ENCODE results near the gene WRNIP1. TPM values are rescaled to one million over a fixed set of nuclear protein-coding genes. Genes with fewer than 3 reads are reported as not detected.
"Not testable (repeated sequence)": the region's sequence is repeated elsewhere in the genome, so short reads cannot be mapped to it uniquely, and the experiment has no call there.

WRNIP1 gene
- total RNA-seq, 1 experiment from 2014 or later, result 47.9 TPM

DNA sequence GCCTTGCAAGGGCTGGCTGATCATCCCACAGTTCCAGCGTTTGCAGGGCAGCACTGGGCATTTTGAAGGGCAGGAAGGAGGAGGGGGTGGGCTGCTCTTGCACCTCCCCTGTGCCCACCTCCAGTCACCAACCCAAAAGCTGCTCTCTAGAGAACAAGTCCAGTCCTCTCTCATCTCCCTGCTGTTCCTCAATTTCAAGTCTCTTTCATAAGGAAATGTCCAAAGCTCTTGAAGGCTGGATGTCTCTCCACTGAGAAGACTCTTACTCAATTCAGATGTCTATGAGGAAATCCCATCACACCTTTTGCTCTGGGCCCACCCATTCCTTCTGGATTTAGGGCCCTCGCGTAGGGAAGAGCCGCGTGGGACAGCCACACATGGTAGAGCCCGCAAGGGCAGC is 31.7 kb downstream of the WRNIP1 start:
- Histone ChIP-seq H2AFZ (ENCODE audit: low read length) (no peak overlapping the region), H3K79me2 (ENCODE audit: low read length) (0 out of 2 replicates have a peak, but pooled peaks cover 6% of the 10 kb centered on the region), H3K9me3 (ENCODE audit: low read length) (no peaks in the 10 kb centered on the region), H3K36me3 (ENCODE audit: insufficient read depth, low read length) (no peaks in the 10 kb centered on the region), H3K4me1 (ENCODE audit: low read length) (no peaks in the 10 kb centered on the region), H3K27ac (ENCODE audit: low read length) (no peak overlapping the region), H3K9ac (ENCODE audit: low read length) (no peak overlapping the region), H3K9me2 (replicated peaks; ENCODE audit: insufficient read depth, low read length) (no peaks in the 10 kb centered on the region), H4K20me1 (ENCODE audit: insufficient read depth, low read depth, low read length) (peaks cover 4% of the 10 kb centered on the region; the same call in 1 of the 2 replicates), H3K4me3 (ENCODE audit: low read length) (no peak overlapping the region), H3K4me2 (ENCODE audit: low read depth, low read length, poor library complexity, severe bottlenecking) (no peak overlapping the region), H3K27me3 (ENCODE audit: low read length) (no peaks in the 10 kb centered on the region)
- no peak for DNase-seq

DNA sequence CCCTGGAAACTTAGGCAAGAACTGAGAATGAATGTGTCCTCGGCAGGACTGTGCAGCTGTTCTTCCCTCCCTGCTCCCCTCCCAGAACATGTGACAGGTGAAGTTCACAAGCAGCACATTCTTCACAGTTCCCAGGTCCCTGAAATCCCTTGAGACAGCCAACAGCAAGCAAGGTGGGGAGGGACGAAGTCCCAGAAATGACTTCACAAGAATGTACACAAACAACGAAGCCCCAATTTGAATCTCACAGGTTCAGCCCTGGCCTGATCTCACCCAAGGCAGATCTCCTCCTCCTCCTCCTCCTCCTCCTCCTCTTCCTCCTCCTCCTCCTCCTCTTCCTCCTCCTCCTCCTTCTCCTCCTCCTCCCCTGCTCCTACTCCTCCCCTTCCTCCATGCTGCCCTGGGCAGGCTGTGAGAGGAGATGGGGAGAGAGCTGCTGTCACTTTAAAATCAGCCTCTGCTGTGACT is 32.4 kb downstream of the WRNIP1 start:
- Histone ChIP-seq H2AFZ (ENCODE audit: low read length) (no peak overlapping the region), H3K4me2 (ENCODE audit: low read depth, low read length, poor library complexity, severe bottlenecking) (no peak overlapping the region)

DNA sequence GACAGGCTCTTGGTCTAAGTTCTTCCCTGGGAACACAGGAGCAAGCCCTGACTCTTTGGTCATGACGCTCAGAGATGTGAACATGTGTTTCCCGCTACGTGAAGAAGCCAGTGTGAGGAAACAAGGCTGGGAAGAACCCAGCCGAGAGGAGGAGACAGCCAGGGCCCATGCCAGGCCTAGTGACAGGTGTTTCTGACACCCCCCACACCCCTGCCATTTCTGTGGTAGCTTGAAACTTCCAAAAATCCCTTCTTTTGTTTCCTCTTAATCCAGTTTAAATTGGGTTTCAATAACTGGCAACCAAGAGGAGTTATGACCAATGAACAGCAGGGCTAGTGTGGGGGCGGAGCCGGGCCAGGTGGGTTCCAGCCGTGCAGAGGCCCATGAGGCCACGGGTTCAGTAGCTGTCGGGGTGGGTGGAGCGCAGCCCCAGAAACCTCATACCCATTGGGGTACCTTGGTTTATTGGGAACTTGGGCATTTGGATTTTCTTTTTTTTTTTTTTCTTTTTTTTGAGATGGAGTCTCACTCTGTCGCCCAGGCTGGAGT is 33.5 kb downstream of the WRNIP1 start:
- no peak for DNase-seq
- no peak overlapping the region for H2AFZ ChIP-seq (ENCODE audit: low read length)
- H3K9me2 ChIP-seq (replicated peaks; ENCODE audit: insufficient read depth, low read length), result no peaks in the 10 kb centered on the region
- no peaks in the 10 kb centered on the region for H3K36me3 ChIP-seq (ENCODE audit: insufficient read depth, low read length)
- H3K79me2 ChIP-seq (ENCODE audit: low read length), result no peaks in the 10 kb centered on the region
- no peak overlapping the region for H3K4me2 ChIP-seq (ENCODE audit: low read depth, low read length, poor library complexity, severe bottlenecking)
- no peaks in the 10 kb centered on the region for H3K27me3 ChIP-seq (ENCODE audit: low read length)
- H3K9ac ChIP-seq (ENCODE audit: low read length), result no peak overlapping the region
- H3K4me1 ChIP-seq (ENCODE audit: low read length), result no peaks in the 10 kb centered on the region
- no peak overlapping the region for H3K27ac ChIP-seq (ENCODE audit: low read length)
- no peaks in the 10 kb centered on the region for H3K9me3 ChIP-seq (ENCODE audit: low read length)
- no peak overlapping the region for H3K4me3 ChIP-seq (ENCODE audit: low read length)
- H4K20me1 ChIP-seq (ENCODE audit: insufficient read depth, low read depth, low read length), result peaks cover 16% of the 10 kb centered on the region

More for the DNA sequence above, 32.4 kb downstream of the WRNIP1 start:
- no peak overlapping the region for H3K27ac ChIP-seq (ENCODE audit: low read length)
- H3K9me3 ChIP-seq (ENCODE audit: low read length), result no peaks in the 10 kb centered on the region
- no peaks in the 10 kb centered on the region for H3K27me3 ChIP-seq (ENCODE audit: low read length)
- 0 out of 2 replicates have a peak, but pooled peaks cover 1% of the 10 kb centered on the region for H3K79me2 ChIP-seq (ENCODE audit: low read length)
- no peaks in the 10 kb centered on the region for H3K36me3 ChIP-seq (ENCODE audit: insufficient read depth, low read length)
- DNase-seq, result no peak
- H3K9ac ChIP-seq (ENCODE audit: low read length), result no peak overlapping the region
- H3K4me1 ChIP-seq (ENCODE audit: low read length), result no peaks in the 10 kb centered on the region
- H4K20me1 ChIP-seq (ENCODE audit: insufficient read depth, low read depth, low read length), result peaks cover 11% of the 10 kb centered on the region
- no peaks in the 10 kb centered on the region for H3K9me2 ChIP-seq (replicated peaks; ENCODE audit: insufficient read depth, low read length)
- no peak overlapping the region for H3K4me3 ChIP-seq (ENCODE audit: low read length)

DNA sequence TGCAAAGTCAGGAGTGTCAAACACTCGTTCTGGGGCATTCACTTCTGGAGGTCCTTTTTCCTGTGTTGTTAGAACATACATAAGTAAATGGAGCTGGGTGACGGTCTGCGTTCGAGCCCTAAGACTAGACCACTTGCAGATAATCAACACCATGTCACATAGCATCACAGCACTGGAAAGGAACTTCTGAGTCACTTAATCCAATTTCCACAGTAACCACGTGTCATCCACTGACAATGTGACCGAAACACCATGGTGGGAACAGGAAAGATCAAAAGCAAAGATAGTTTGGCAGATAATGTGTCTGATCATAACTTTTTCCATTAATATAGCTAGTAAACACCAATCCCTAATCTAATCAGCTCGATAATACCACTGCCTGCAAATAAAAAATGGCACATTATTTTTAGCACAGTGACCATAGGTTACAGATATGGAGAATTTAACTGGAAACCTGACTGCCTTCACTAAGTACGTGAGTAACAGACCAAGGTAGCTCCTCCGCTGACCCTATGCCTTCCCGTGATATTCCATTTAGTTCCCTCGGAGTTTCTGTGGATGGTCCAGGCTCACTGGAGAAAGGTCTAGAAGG is 34.8 kb downstream of the WRNIP1 start:
- Histone ChIP-seq H3K36me3 (ENCODE audit: insufficient read depth, low read length) (no peaks in the 10 kb centered on the region), H3K27me3 (ENCODE audit: low read length) (no peaks in the 10 kb centered on the region), H3K9me3 (ENCODE audit: low read length) (no peaks in the 10 kb centered on the region), H3K27ac (ENCODE audit: low read length) (no peak overlapping the region), H4K20me1 (ENCODE audit: insufficient read depth, low read depth, low read length) (peaks cover 21% of the 10 kb centered on the region), H3K4me2 (ENCODE audit: low read depth, low read length, poor library complexity, severe bottlenecking) (no peak overlapping the region), H3K4me1 (ENCODE audit: low read length) (no peaks in the 10 kb centered on the region), H3K9me2 (replicated peaks; ENCODE audit: insufficient read depth, low read length) (no peaks in the 10 kb centered on the region), H2AFZ (ENCODE audit: low read length) (no peak overlapping the region), H3K79me2 (ENCODE audit: low read length) (no peaks in the 10 kb centered on the region), H3K4me3 (ENCODE audit: low read length) (no peak overlapping the region), H3K9ac (ENCODE audit: low read length) (no peak overlapping the region)
- no peak for DNase-seq

GRCh38 chr6:2800552-2801316 is 35.5 kb downstream of the WRNIP1 start:
- Histone ChIP-seq H3K36me3 (ENCODE audit: insufficient read depth, low read length) (no peaks in the 10 kb centered on the region), H3K9ac (ENCODE audit: low read length) (no peak overlapping the region), H3K9me3 (ENCODE audit: low read length) (no peaks in the 10 kb centered on the region), H4K20me1 (ENCODE audit: insufficient read depth, low read depth, low read length) (peaks cover 24% of the 10 kb centered on the region), H3K9me2 (replicated peaks; ENCODE audit: insufficient read depth, low read length) (no peaks in the 10 kb centered on the region), H3K4me3 (ENCODE audit: low read length) (no peak overlapping the region), H3K4me2 (ENCODE audit: low read depth, low read length, poor library complexity, severe bottlenecking) (no peak overlapping the region), H3K4me1 (ENCODE audit: low read length) (no peaks in the 10 kb centered on the region), H3K27ac (ENCODE audit: low read length) (no peak overlapping the region), H3K79me2 (ENCODE audit: low read length) (no peaks in the 10 kb centered on the region), H3K27me3 (ENCODE audit: low read length) (no peaks in the 10 kb centered on the region), H2AFZ (ENCODE audit: low read length) (no peak overlapping the region)
- DNase-seq, result no peak

GRCh38 chr6:2801687-2802086 is 36.5 kb downstream of the WRNIP1 start:
- H3K9me2 ChIP-seq (replicated peaks; ENCODE audit: insufficient read depth, low read length); H3K4me3 ChIP-seq (ENCODE audit: low read length); H3K79me2 ChIP-seq (ENCODE audit: low read length); H3K27me3 ChIP-seq (ENCODE audit: low read length); H2AFZ ChIP-seq (ENCODE audit: low read length); DNase-seq; H3K9ac ChIP-seq (ENCODE audit: low read length); H3K9me3 ChIP-seq (ENCODE audit: low read length); H3K4me1 ChIP-seq (ENCODE audit: low read length); H3K36me3 ChIP-seq (ENCODE audit: insufficient read depth, low read length); H3K4me2 ChIP-seq (ENCODE audit: low read depth, low read length, poor library complexity, severe bottlenecking); H3K27ac ChIP-seq (ENCODE audit: low read length): not testable (repeated sequence)
- peaks cover 24% of the 10 kb centered on the region for H4K20me1 ChIP-seq (ENCODE audit: insufficient read depth, low read depth, low read length)

DNA sequence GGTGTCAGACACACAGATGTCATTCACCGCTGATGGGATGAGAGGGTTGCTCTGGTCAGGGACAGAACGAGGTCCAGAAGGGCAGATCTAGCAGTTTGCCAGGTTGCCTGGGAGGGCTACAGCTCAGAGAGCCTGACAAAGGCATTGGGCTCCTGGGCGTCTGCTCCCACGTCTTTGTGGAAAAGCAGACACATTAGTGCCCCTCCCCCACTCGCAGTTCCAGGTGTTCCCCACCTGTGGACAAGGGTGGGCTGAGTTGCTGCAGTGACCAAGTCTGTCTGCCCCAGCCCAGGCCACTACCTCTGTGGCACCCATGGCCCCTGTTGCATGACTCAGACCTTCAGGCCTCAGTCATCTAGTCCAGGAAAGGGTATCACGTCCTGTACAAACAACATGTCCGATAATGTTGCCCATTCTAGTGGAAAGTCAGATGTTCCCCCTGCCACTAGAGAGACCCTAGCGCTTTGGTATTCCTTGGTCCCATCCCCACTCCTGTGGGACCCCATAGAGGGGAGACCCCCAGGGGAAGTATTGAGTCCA is 37.4 kb downstream of the WRNIP1 start:
- Histone ChIP-seq H3K4me1 (ENCODE audit: low read length) (no peaks in the 10 kb centered on the region), H3K79me2 (ENCODE audit: low read length) (no peaks in the 10 kb centered on the region), H3K9me2 (replicated peaks; ENCODE audit: insufficient read depth, low read length) (no peaks in the 10 kb centered on the region), H3K4me2 (ENCODE audit: low read depth, low read length, poor library complexity, severe bottlenecking) (no peak overlapping the region), H3K27me3 (ENCODE audit: low read length) (no peaks in the 10 kb centered on the region), H2AFZ (ENCODE audit: low read length) (no peak overlapping the region), H3K36me3 (ENCODE audit: insufficient read depth, low read length) (no peaks in the 10 kb centered on the region), H4K20me1 (ENCODE audit: insufficient read depth, low read depth, low read length) (peaks cover 24% of the 10 kb centered on the region), H3K9ac (ENCODE audit: low read length) (no peak overlapping the region), H3K4me3 (ENCODE audit: low read length) (no peak overlapping the region), H3K27ac (ENCODE audit: low read length) (no peak overlapping the region), H3K9me3 (ENCODE audit: low read length) (no peaks in the 10 kb centered on the region)
- no peak for DNase-seq

GRCh38 chr6:2803731-2804429 is 38.7 kb downstream of the WRNIP1 start:
- peaks cover 21% of the 10 kb centered on the region for H4K20me1 ChIP-seq (ENCODE audit: insufficient read depth, low read depth, low read length)
- no peaks in the 10 kb centered on the region for H3K9me3 ChIP-seq (ENCODE audit: low read length)
- no peaks in the 10 kb centered on the region for H3K4me1 ChIP-seq (ENCODE audit: low read length)
- no peak overlapping the region for H2AFZ ChIP-seq (ENCODE audit: low read length)
- no peak for DNase-seq
- H3K36me3 ChIP-seq (ENCODE audit: insufficient read depth, low read length), result no peaks in the 10 kb centered on the region
- no peaks in the 10 kb centered on the region for H3K79me2 ChIP-seq (ENCODE audit: low read length)
- no peak overlapping the region for H3K9ac ChIP-seq (ENCODE audit: low read length)
- no peak overlapping the region for H3K27ac ChIP-seq (ENCODE audit: low read length)
- H3K9me2 ChIP-seq (replicated peaks; ENCODE audit: insufficient read depth, low read length), result no peaks in the 10 kb centered on the region
- no peak overlapping the region for H3K4me2 ChIP-seq (ENCODE audit: low read depth, low read length, poor library complexity, severe bottlenecking)
- no peak overlapping the region for H3K4me3 ChIP-seq (ENCODE audit: low read length)
- H3K27me3 ChIP-seq (ENCODE audit: low read length), result no peaks in the 10 kb centered on the region

Measured in Karpas-422 (cell line).